Heart right ventricle (tissue), 16 donors: ENCODE results near the gene C6orf89. TPM values are rescaled to one million over a fixed set of nuclear protein-coding genes. Genes with fewer than 3 reads are reported as not detected.

Experiments
- ATAC-seq, 8 donors: fragments of 200-7000 bp; cut with Tn5 transposase; one replicate each; pipeline ENCODE4 v1.9.1; 2020; ENCODE audit warnings: mild to moderate bottlenecking in 8 of 8, moderate library complexity in 8 of 8, moderate number of reproducible peaks in 1 of 8
- DNase-seq, 2 donors: peaks; one replicate each; pipeline ENCODE4 v3.0.0-alpha.2; 2020
- H3K27ac ChIP-seq, 10 donors: fragments of 200-600 bp; sonication (generic) in 2 of 10; one replicate each; pipeline versions ENCODE4 v1.5.0 to v1.8.0; 2020 to 2022; ENCODE audit warnings: mild to moderate bottlenecking in 3 of 10
- H3K27me3 ChIP-seq, 7 donors: fragments of 200-600 bp; one replicate each; pipeline ENCODE4 v1.8.0; 2021 to 2022; ENCODE audit warnings: mild to moderate bottlenecking in 2 of 7
- H3K36me3 ChIP-seq, 9 donors: fragments of 200-600 bp; sonication (generic) in 1 of 9; one replicate each; pipeline versions ENCODE4 v1.5.0 to v1.8.0; 2020 to 2022; ENCODE audit warnings: mild to moderate bottlenecking in 2 of 9
- H3K4me1 ChIP-seq, 9 donors: fragments of 200-600 bp; sonication (generic) in 1 of 9; one replicate each; pipeline versions ENCODE4 v1.5.0 to v1.8.0; 2020 to 2022; ENCODE audit warnings: mild to moderate bottlenecking in 4 of 9
- H3K4me3 ChIP-seq, 10 donors: fragments of 200-600 bp; sonication (generic) in 2 of 10; one replicate each; pipeline versions ENCODE4 v1.5.0 to v1.8.0; 2020 to 2022; ENCODE audit warnings: mild to moderate bottlenecking in 7 of 10, moderate library complexity in 2 of 10
- H3K9me3 ChIP-seq, 11 donors: fragments of 200-600 bp in 10 of 11; sonication (generic) in 2 of 11; one replicate each; pipeline versions ENCODE4 v1.5.0 to v1.8.0; 2013 to 2022; ENCODE audit warnings: mild to moderate bottlenecking in 2 of 11, control low read depth in 1 of 11, moderate library complexity in 1 of 11
- CTCF ChIP-seq, 9 donors: fragments of 200-600 bp; sonication (generic) in 2 of 9; IDR thresholded peaks; one replicate each; pipeline versions ENCODE4 v1.5.0 to v1.8.0; 2021 to 2022; ENCODE audit warnings: antibody characterized with exemption in 9 of 9, mild to moderate bottlenecking in 5 of 9, moderate library complexity in 1 of 9
- WGBS, 2 donors: extraction: QIAGEN DNeasy Blood & Tissue Kit; methylation state at CpG; one replicate each; pipeline ENCODE4 v1.1.7; 2013; ENCODE audit warnings: inconsistent platforms in 1 of 2; 5-methylcytosine and 5-hydroxymethylcytosine counted together
- intact Hi-C, 10 donors: fragments of 100-400 bp; cut with DNase I; formaldehyde crosslinking; loops; one replicate each; pipeline versions ENCODE4 v1.11.1 to v1.14.2; 2022
- polyA plus RNA-seq, 2 donors: library from polyadenylated mRNA; stranded (reverse); fragments of 200-250 nt; gene quantifications; one replicate each; pipeline ENCODE4 v1.2.3, GENCODE V29; 2013
- total RNA-seq, 10 donors: library from RNA; stranded (reverse); fragmentation: NEBNext Ultra II Directional in 3 of 10; extraction: Animal tissue kit (Norgen Biotek cat#: 25700) in 3 of 10; gene quantifications; one replicate each; pipeline versions ENCODE4 v1.2.1 to v1.2.4, GENCODE V29; 2021 to 2023
- donor health status: Arrhythmogenic right ventricular cardiomyopathy.
- donor health status: ischemic (EF 13 %, LVEDD 7.1; RV severe dilation, severe dysfunction).
- donor health status: healthy with polysubstance abuse.
- donor health status: DM: no; HTN: yes; CAD: no.
- donor health status: DM: no; HTN: no; CAD: no.
- donor health status: ischemic (EF 25% LVEDD 6.9; RV normal size, moderate dysfunction).
- donor health status: ischemic (EF 25% LVEDD 5.7; RV mildly dilated, moderate dysfunction).
- donor health status: healthy.
- donor health status: DM: yes; HTN: yes; CAD: no.
- donor health status: Ischemic cardiomyopathy.
- donor health status: ischemic (EF 35%, LVEDD 5.7; RV mildly dilated, moderate dysfunction).
- donor health status: nonischemic (EF 11% LVEDD 7.7; RV severe dilation, severe dysfunction).
- donor health status: DM: yes; HTN: yes; CAD: no.
- donor health status: PGD.
- donor health status: ischemic (EF 29% LVEDD 5.4; RV normal size, mild dysfunction).
- donor health status: nonischemic (EF 23%, LVEDD 6.1; RV moderate dilation, normal function).

The C6orf89 gene
- total and polyA plus RNA-seq, 12 donors = 22.5 to 104 (median 72.9) TPM

- Histone ChIP-seq H3K36me3 (peaks cover 0 to 100% (median 73%) of the 10 kb centered on the region in 9 donors), H3K27ac (peak overlapping the region; percentile 17 to 79 (median 60)), H3K27me3 (no peaks in the 10 kb centered on the region), H3K4me3 (no peak overlapping the region), H3K9me3 (no peaks in the 10 kb centered on the region), H3K4me1 (peaks cover 27 to 100% (median 88%) of the 10 kb centered on the region in 9 donors)
- DNase-seq (no peak), ATAC-seq (peak in 3 of 8 donors; percentile 2 to 28 (median 10))
- intact Hi-C loops = loop anchor here in 5 of 10 donors (5.0 kb wide), 4 partner anchors 58 to 208 kb away; partner anchors contain the start of gene C6orf89 (in 4 of the 5)
- 82 to 88% methylated on average over 7 of the region's 7 CpGs for WGBS, 2 donors
- TF ChIP-seq CTCF (IDR thresholded peaks at IDR 0.05) = no peak
Observed at GRCh38 chr6:36975231-36976006, 89.7 kb downstream of the C6orf89 start.

- no peak overlapping the region for H3K4me3 ChIP-seq
- peaks cover 31 to 100% (median 94%) of the 10 kb centered on the region in 9 donors for H3K4me1 ChIP-seq
- ATAC-seq (peak in 1 of 8 donors; percentile 16), DNase-seq (no peak)
- TF ChIP-seq CTCF (IDR thresholded peaks at IDR 0.05) = no peak
- H3K9me3 ChIP-seq = no peaks in the 10 kb centered on the region
- 46 to 63% methylated on average over 4 of the region's 4 CpGs for WGBS, 2 donors
- H3K36me3 ChIP-seq = peaks cover 0 to 100% (median 68%) of the 10 kb centered on the region in 9 donors
- H3K27me3 ChIP-seq = no peaks in the 10 kb centered on the region
- intact Hi-C loops = loop anchor here in 5 of 10 donors (5.0 kb wide), 4 partner anchors 59 to 209 kb away; partner anchors contain the start of gene C6orf89 (in 4 of the 5)
- peak overlapping the region; percentile 20 to 79 (median 62) for H3K27ac ChIP-seq
Observed at GRCh38 chr6:36976007-36976264, 90.2 kb downstream of the C6orf89 start.

GRCh38 chr6:36976509-36976908 is 90.8 kb downstream of the C6orf89 start:
- no peak for TF ChIP-seq CTCF (IDR thresholded peaks at IDR 0.05)
- Histone ChIP-seq H3K4me3 (no peak overlapping the region), H3K9me3 (no peaks in the 10 kb centered on the region), H3K36me3 (peaks cover 0 to 100% (median 63%) of the 10 kb centered on the region in 9 donors), H3K27ac (peak overlapping the region in 9 of 10 donors; percentile 36 to 79 (median 63)), H3K4me1 (peaks cover 33 to 100% (median 93%) of the 10 kb centered on the region in 9 donors), H3K27me3 (no peaks in the 10 kb centered on the region)
- WGBS, 2 donors = 78 to 85% methylated on average over 7 of the region's 7 CpGs
- DNase-seq (no peak), ATAC-seq (no peak)
- intact Hi-C loops = loop anchor here in 5 of 10 donors (5.0 kb wide), 4 partner anchors 59 to 209 kb away; partner anchors contain the start of gene C6orf89 (in 4 of the 5)

GRCh38 chr6:36976931-36977330 is 91.2 kb downstream of the C6orf89 start:
- Histone ChIP-seq H3K9me3 (no peaks in the 10 kb centered on the region), H3K4me1 (peaks cover 35 to 100% (median 89%) of the 10 kb centered on the region in 9 donors), H3K36me3 (peaks cover 0 to 100% (median 59%) of the 10 kb centered on the region in 9 donors), H3K27ac (peak overlapping the region in 7 of 10 donors; percentile 59 to 79 (median 63)), H3K27me3 (no peaks in the 10 kb centered on the region), H3K4me3 (no peak overlapping the region)
- no peak for TF ChIP-seq CTCF (IDR thresholded peaks at IDR 0.05)
- WGBS, 2 donors = 71 to 73% methylated on average over 6 of the region's 6 CpGs
- intact Hi-C loops = loop anchor here in 5 of 10 donors (5.0 kb wide), 4 partner anchors 60 to 210 kb away; partner anchors contain the start of gene C6orf89 (in 4 of the 5)
- no peak for DNase-seq
- ATAC-seq = no peak
